Measurements from ENCODE around the gene CIC. TPM values are rescaled to one million over a fixed set of nuclear protein-coding genes. Genes with fewer than 3 reads are reported as not detected.

Gene CIC
- total and polyA plus RNA-seq, 9 of the 15 experiments (the other 6 are each of a cell fraction or from before 2014, with no cell fraction given), result 0.07 to 44.7 (median 8.6) TPM

- TF ChIP-seq ZSCAN29 (IDR thresholded peaks at IDR 0.05) (0 out of 2 replicates have a peak, but pooled peaks have one; percentile 47), CBX1 (IDR thresholded peaks at IDR 0.05; ENCODE audit: low read depth) (no peak), CCAR2 (IDR thresholded peaks at IDR 0.05; ENCODE audit: low read depth, low read length) (no peak), SMC3 (conservative IDR thresholded peaks at IDR 0.05; ENCODE audit: insufficient read depth, low read depth, low read length) (0 out of 2 replicates have a peak, but pooled peaks have one; percentile 3), THAP12 (CRISPR knock-in tag; IDR thresholded peaks at IDR 0.05) (no peak), JUN (IDR thresholded peaks at IDR 0.05; ENCODE audit: borderline replicate concordance, low read depth, low read length) (no peak), JUN (CRISPR knock-in tag; IDR thresholded peaks at IDR 0.05; ENCODE audit: borderline replicate concordance) (0 out of 2 replicates have a peak, but pooled peaks have one; percentile 48), POLR2A (conservative IDR thresholded peaks at IDR 0.05) (no peak), PHF8 (IDR thresholded peaks at IDR 0.05; ENCODE audit: borderline replicate concordance, low read length) (peak; percentile 50; the same call in 1 of the 2 replicates), YY1 (IDR thresholded peaks at IDR 0.05; ENCODE audit: borderline replicate concordance in 1 of 3, control insufficient read depth in 1 of 3, extremely low read depth in 1 of 3, insufficient read depth in 3 of 3, insufficient read length in 1 of 3, insufficient replicate concordance in 2 of 3, low read depth in 1 of 3, low read length in 2 of 3) (peak in 1 of 3 experiments; percentile 6), ESRRA (IDR thresholded peaks at IDR 0.05; ENCODE audit: borderline replicate concordance, low read depth) (peak; percentile 70), REST (IDR thresholded peaks at IDR 0.05; ENCODE audit: borderline replicate concordance) (no peak), REST (CRISPR knock-in tag; IDR thresholded peaks at IDR 0.05; ENCODE audit: low read depth) (no peak), RBM14 (IDR thresholded peaks at IDR 0.05; ENCODE audit: borderline replicate concordance, insufficient read depth, low read depth, low read length) (no peak), ZNF717 (CRISPR knock-in tag; IDR thresholded peaks at IDR 0.05) (peak; percentile 4; the same call in 1 of the 2 replicates)
These were observed 57.1 kb downstream of the CIC start (continued) for GRCh38 chr19:42325896-42326771.
